Measurements from ENCODE around the gene PALM3.

PALM3 gene

GRCh38 chr19:14006085-14006765, 55.7 kb downstream of the PALM3 start, which contains the start of gene RFX1:
Gene RFX1 (minus strand): TSS chr19:14006320. CDS start chr19:13993843, 12,477 bp downstream.
- in situ Hi-C loops (cut with HindIII; ENCODE audit: low pct_unique_long_range_greater_than_20kb, low sequenced_read_pairs): no loop called here
- no peak for TF ChIP-seq JUND (IDR thresholded peaks at IDR 0.05; ENCODE audit: low read depth)
- peak; percentile 79 to 100 for DNase-seq (ENCODE audit: low read depth in 1 of 2, low spot score in 1 of 2)

- DNase-seq (ENCODE audit: low read depth in 1 of 2, low spot score in 1 of 2): peak in 1 of 2 experiments; percentile 89
- no peak for TF ChIP-seq JUND (IDR thresholded peaks at IDR 0.05; ENCODE audit: low read depth)
- in situ Hi-C loops (cut with HindIII; ENCODE audit: low pct_unique_long_range_greater_than_20kb, low sequenced_read_pairs): no loop called here
These were observed 56.4 kb downstream of the PALM3 start for GRCh38 chr19:14005349-14006084.

GRCh38 chr19:14004619-14005348, 57.1 kb downstream of the PALM3 start:
- no peak for DNase-seq (ENCODE audit: low read depth in 1 of 2, low spot score in 1 of 2)
- in situ Hi-C loops (cut with HindIII; ENCODE audit: low pct_unique_long_range_greater_than_20kb, low sequenced_read_pairs): no loop called here
- no peak for TF ChIP-seq JUND (IDR thresholded peaks at IDR 0.05; ENCODE audit: low read depth)

Data from T47D (cell line).